GM21515 (cell line): Measurements from ENCODE around the gene GPR4.
"Not testable (repeated sequence)": the region's sequence is repeated elsewhere in the genome, so short reads cannot be mapped to it uniquely, and the experiment has no call there.

Source experiments
- ATAC-seq: cut with Tn5 transposase; IDR thresholded peaks from one replicate; pipeline ENCODE4 v1.9.1; 2021; ENCODE audit not compliant: unreplicated experiment

The GPR4 gene

GRCh38 chr19:45623984-45624383 lies 22.0 kb upstream of the GPR4 start:
- ATAC-seq: no peak

DNA sequence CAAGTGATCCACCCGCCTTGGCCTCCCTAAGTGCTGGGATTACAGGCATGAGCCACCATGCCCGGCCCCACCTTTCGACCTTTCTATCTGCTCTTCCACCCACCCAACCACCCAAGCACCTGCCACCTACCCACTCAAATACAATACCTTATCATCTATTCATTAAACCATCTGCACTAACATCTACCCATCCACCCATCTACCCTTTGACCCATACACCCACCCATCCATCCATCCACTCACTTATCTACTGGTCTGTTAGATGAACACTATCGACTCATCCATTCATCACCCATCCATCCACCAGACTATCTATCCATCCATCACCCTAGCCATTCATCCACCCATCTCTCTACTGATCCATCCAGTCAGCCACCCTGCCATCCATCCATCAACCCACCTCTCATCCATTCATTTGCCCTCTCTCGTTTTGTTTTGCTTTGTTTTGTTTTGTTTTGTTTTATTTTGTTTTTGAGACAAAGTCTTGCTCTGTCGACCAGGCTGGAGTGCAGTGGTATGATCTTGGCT lies 20.0 kb upstream of the GPR4 start:
- no peak for ATAC-seq

DNA sequence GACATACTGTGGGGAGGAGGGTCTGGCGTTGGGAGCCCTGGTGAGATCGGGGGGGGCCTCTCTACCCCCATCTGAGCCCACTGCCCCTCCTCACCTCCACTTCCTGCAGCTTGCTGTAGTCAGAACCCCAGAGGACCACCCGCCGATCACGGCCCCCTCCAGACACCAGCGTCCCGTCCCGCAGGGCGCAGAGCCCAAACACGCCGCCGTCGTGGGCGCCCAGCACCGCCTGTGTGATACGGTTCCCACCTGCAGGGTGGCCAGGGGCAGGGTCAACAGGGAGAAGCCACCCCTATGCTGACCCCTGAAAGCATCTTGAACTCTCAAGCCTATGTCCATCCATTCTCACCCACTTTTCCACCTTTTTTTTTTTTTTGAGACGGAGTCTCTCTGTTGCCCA lies 19.4 kb upstream of the GPR4 start:
- no peak for ATAC-seq

DNA sequence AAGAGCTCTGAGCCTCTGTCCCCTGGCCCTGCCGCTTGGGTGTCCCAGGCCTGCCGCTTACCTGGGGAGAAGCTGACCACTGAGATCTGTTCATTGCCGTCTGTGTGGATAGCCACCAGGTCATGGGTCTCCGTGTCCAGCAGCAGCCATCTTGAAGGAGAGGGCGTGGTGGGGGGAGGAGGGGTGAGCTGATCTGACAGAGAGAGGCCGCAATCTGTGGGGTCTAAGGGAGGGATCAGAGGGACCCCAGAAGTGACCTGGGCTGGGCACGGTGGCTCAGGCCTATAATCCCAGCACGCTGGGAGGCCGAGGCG lies 14.6 kb upstream of the GPR4 start:
- ATAC-seq: no peak

- peak; percentile 48 for ATAC-seq
Measured at GRCh38 chr19:45615795-45616703, 14.0 kb upstream of the GPR4 start.

- ATAC-seq: not testable (repeated sequence)
Measured at GRCh38 chr19:45615056-45615455, 13.0 kb upstream of the GPR4 start.

DNA sequence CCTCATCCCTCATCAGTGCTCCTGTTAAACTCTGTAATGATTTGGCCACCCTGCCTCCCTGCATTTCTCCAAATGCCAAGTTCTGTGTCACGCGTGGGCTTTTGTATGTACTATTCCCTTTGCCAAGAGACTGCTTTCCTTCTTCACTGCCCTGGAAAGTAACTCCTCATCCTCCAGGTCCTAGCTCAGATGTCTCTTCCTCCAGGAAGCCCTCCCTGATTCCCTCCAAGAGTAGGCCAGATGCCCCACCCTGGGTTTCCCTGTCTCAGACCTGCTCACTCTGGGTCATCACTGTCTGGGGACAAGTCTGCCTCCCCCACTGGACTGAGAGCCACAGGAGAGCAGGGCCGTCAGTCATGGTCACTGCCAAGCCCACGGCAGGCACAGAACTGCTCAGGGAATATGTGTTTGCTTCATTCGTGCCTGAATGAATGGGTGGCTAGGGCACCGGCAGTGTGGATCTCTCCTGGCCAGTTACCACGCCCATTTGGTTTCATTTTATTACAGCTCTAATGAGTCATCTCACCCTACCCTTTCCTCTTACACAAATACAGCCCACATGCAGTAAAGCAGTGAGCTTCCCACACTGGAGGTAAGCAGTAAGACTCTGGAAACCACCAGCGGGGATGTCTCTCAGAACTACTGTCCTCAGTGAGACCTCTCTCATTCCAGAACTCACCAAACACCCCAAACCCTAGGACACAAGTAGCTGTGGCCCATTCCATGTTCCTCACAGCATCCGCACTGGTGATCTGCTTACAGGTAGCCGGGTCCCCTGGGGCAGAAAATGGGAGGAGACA lies 12.1 kb upstream of the GPR4 start:
- peak; percentile 43 for ATAC-seq

GRCh38 chr19:45608948-45609347 lies 6.9 kb upstream of the GPR4 start:
- no peak for ATAC-seq

GRCh38 chr19:45607071-45608029 lies 5.3 kb upstream of the GPR4 start:
- no peak for ATAC-seq

- no peak for ATAC-seq
Measured at GRCh38 chr19:45601115-45601514, 897 bp downstream of the GPR4 start.

GRCh38 chr19:45600340-45600885 lies 1.6 kb downstream of the GPR4 start:
- no peak for ATAC-seq

DNA sequence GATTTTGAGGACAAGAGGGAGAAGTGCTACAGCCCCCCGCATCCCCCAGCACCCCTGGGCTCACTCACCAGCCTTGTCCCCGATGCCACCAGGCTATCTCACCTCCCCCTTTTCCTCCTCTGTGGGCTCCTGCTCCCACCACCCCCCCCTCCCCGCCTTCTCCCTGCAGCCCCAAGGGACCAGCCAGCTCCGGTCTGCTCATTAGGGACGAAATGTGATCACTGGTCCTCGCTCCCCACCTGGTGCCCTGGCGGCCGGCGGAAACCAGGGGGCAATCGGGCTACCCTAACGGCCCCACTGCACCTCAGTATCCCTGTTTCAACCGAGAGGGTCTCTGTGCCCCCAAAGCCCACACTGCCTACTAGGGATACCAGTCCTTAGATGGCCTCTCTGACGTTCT lies 2.7 kb downstream of the GPR4 start:
- ATAC-seq: no peak

- ATAC-seq: no peak
Measured at GRCh38 chr19:45598267-45599001, 3.6 kb downstream of the GPR4 start.

- ATAC-seq: no peak
Measured at GRCh38 chr19:45597425-45598111, 4.4 kb downstream of the GPR4 start.

- ATAC-seq: no peak
Measured at GRCh38 chr19:45595814-45596213, 6.2 kb downstream of the GPR4 start.

GRCh38 chr19:45593520-45593919 lies 8.5 kb downstream of the GPR4 start:
- ATAC-seq: no peak

DNA sequence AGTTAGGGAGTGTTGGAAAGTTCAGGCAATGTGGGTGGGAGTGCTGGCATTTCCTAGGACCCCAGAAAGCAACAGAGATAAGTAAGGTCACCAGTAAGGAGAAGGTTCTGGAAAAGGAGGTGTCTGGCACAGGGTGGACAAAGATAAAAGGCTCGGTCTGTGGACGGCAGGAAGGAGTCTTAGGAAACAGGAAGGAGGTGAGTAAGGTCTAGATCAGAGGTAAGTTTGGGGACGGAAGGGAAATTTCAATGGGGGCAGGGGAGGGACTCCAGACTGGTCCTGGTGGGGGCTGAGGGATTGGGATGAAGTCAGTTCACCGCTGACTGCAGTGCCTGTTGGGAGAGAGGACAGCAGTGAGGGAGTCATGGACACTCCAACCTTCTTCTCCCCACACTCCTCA lies 9.6 kb downstream of the GPR4 start:
- no peak for ATAC-seq

- no peak for ATAC-seq
Measured at GRCh38 chr19:45591638-45592005, 10.4 kb downstream of the GPR4 start.

DNA sequence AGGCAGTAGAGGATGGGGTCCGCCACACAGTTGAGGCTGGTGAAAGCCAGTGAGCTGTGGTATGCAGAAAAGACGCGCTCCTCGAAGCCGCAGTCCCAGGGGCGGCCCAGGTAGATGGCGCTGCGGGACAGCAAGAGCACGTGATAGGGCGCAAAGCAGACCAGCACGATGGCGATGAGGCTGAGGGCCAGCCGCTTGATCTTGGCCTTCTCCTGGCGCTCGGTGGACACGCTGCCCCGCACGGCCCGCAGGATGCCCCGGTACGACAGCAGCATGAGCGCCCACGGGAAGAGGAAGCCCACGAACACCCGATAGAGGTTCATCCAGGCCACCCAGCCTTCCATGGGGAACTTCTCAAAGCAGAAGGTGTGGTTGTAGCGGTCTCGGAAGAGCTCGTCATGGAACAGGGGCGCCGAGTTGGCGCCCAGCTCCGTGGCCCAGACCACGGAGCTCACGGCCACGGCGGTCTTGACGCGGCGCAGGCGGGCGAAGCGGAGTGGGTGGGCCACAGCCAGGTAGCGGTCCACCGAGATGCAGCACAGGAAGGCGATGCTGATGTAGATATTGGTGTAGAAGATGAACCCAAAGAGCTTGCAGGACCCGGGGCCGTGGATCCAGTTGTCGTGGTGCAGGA lies 10.9 kb downstream of the GPR4 start:
- no peak for ATAC-seq
